H9 (cell line): Measurements from ENCODE around the gene UNC13C. TPM values are rescaled to one million over a fixed set of nuclear protein-coding genes. Genes with fewer than 3 reads are reported as not detected.

Source experiments
- DNase-seq: peaks from one replicate; pipeline ENCODE4 v3.0.0-alpha.2; 2017
- H2AFZ ChIP-seq: one replicate; pipeline ENCODE4 v1.6.1; 2013; ENCODE audit warnings: mild to moderate bottlenecking, low read length, control low read depth, moderate library complexity
- H2AK5ac ChIP-seq: 2 replicates; pipeline ENCODE4 v1.6.1; 2013; ENCODE audit warnings: low read length, control low read depth, mixed read lengths; ENCODE audit not compliant: insufficient read length
- H2BK120ac ChIP-seq: one replicate; pipeline ENCODE4 v1.6.1; 2013; ENCODE audit warnings: low read depth, mild to moderate bottlenecking, low read length, control low read depth, inconsistent platforms; ENCODE audit not compliant: poor library complexity, severe bottlenecking
- H2BK12ac ChIP-seq: 2 replicates; pipeline ENCODE4 v1.6.1; 2013; ENCODE audit warnings: low read length, control low read depth, mixed read lengths, low read depth; ENCODE audit not compliant: insufficient read length
- H2BK15ac ChIP-seq: 2 replicates; pipeline ENCODE4 v1.6.1; 2013; ENCODE audit warnings: low read depth, low read length, control low read depth
- H2BK20ac ChIP-seq: one replicate; pipeline ENCODE4 v1.6.1; 2013; ENCODE audit warnings: low read depth, mild to moderate bottlenecking, low read length, control low read depth, inconsistent platforms; ENCODE audit not compliant: poor library complexity, severe bottlenecking
- H2BK5ac ChIP-seq: 2 replicates; pipeline ENCODE4 v1.6.1; 2013; ENCODE audit warnings: low read length, control low read depth, mixed read lengths; ENCODE audit not compliant: insufficient read length
- H3K14ac ChIP-seq: 2 replicates; pipeline ENCODE4 v1.6.1; 2013; ENCODE audit warnings: low read length, control low read depth; ENCODE audit not compliant: insufficient read depth
- H3K18ac ChIP-seq: 2 replicates; pipeline ENCODE4 v1.6.1; 2013; ENCODE audit warnings: low read depth, mild to moderate bottlenecking, mixed read lengths, low read length, control low read depth; ENCODE audit not compliant: insufficient read length
- H3K23ac ChIP-seq: 2 replicates; pipeline ENCODE4 v1.6.1; 2013; ENCODE audit warnings: low read length, control low read depth, mixed read lengths, low read depth; ENCODE audit not compliant: insufficient read length
- H3K23me2 ChIP-seq: 2 replicates; pipeline ENCODE4 v1.6.1; 2013; ENCODE audit warnings: low read depth, mild to moderate bottlenecking, mixed read lengths, low read length, control low read depth; ENCODE audit not compliant: insufficient read length, poor library complexity, severe bottlenecking
- H3K27ac ChIP-seq: 2 replicates; pipeline ENCODE4 v1.5.1; 2013; ENCODE audit warnings: low read length, control low read depth, mixed read lengths, low read depth; ENCODE audit not compliant: insufficient read length
- H3K27me3 ChIP-seq: 2 replicates; pipeline ENCODE4 v1.6.1; 2013; ENCODE audit warnings: low read length, control low read depth, inconsistent platforms; ENCODE audit not compliant: insufficient read depth
- H3K4ac ChIP-seq: 2 replicates; pipeline ENCODE4 v1.6.1; 2013; ENCODE audit warnings: low read depth, mild to moderate bottlenecking, control low read depth, inconsistent platforms, low read length, moderate library complexity
- H3K4me1 ChIP-seq: 2 replicates; pipeline ENCODE4 v1.6.1; 2013; ENCODE audit warnings: low read length, control low read depth, inconsistent platforms; ENCODE audit not compliant: insufficient read depth
- H3K4me2 ChIP-seq: 2 replicates; pipeline ENCODE4 v1.6.1; 2013; ENCODE audit warnings: low read length, control low read depth, mixed read lengths; ENCODE audit not compliant: insufficient read length, insufficient read depth
- H3K56ac ChIP-seq: 2 replicates; pipeline ENCODE4 v1.6.1; 2013; ENCODE audit warnings: low read depth, mild to moderate bottlenecking, mixed read lengths, low read length, control low read depth; ENCODE audit not compliant: insufficient read length
- H3K79me1 ChIP-seq: 2 replicates; pipeline ENCODE4 v1.6.1; 2013; ENCODE audit warnings: low read depth, mild to moderate bottlenecking, moderate library complexity, low read length, control low read depth, inconsistent platforms; ENCODE audit not compliant: insufficient read depth, poor library complexity, severe bottlenecking
- H3K79me2 ChIP-seq: 2 replicates; pipeline ENCODE4 v1.6.1; 2013; ENCODE audit warnings: low read length, control low read depth, inconsistent platforms; ENCODE audit not compliant: insufficient read depth
- H3K9ac ChIP-seq: 2 replicates; pipeline ENCODE4 v1.6.1; 2013; ENCODE audit warnings: low read length, control low read depth, mixed read lengths; ENCODE audit not compliant: insufficient read length; ENCODE audit errors: extremely low read depth
- H3K9me3 ChIP-seq: one replicate; pipeline ENCODE4 v1.6.1; 2013; ENCODE audit warnings: low read depth, low read length, inconsistent platforms; ENCODE audit not compliant: control insufficient read depth
- H3T11ph ChIP-seq: one replicate; pipeline ENCODE4 v1.6.1; 2013; ENCODE audit warnings: mild to moderate bottlenecking, low read length, control low read depth, inconsistent platforms
- H4K20me1 ChIP-seq: one replicate; pipeline ENCODE4 v1.6.1; 2013; ENCODE audit not compliant: control insufficient read depth, insufficient read length, insufficient read depth
- H4K5ac ChIP-seq: 2 replicates; pipeline ENCODE4 v1.6.1; 2013; ENCODE audit warnings: low read depth, mild to moderate bottlenecking, mixed read lengths, low read length, control low read depth; ENCODE audit not compliant: insufficient read length
- H4K8ac ChIP-seq: replicated peaks from 2 replicates; pipeline ENCODE4 v1.6.1; 2013; ENCODE audit warnings: low read length, control low read depth, mixed read lengths, low read depth; ENCODE audit not compliant: insufficient read length
- H4K91ac ChIP-seq: 2 replicates; pipeline ENCODE4 v1.6.1; 2013; ENCODE audit warnings: low read depth, mild to moderate bottlenecking, moderate library complexity, mixed read lengths, low read length, control low read depth; ENCODE audit not compliant: insufficient read length
- H3K27ac Mint-ChIP-seq, 3 experiments: 2 replicates in 2 of 3; 3 replicates in 1 of 3; pipeline ENCODE4 v1.8.0; 2020 to 2021; ENCODE audit warnings: mixed read lengths in 3 of 3, mild to moderate bottlenecking in 1 of 3, moderate library complexity in 1 of 3
- H3K27me3 Mint-ChIP-seq: 2 replicates; pipeline ENCODE4 v1.8.0; 2021; ENCODE audit warnings: low read depth, mild to moderate bottlenecking, moderate library complexity, mixed read lengths
- H3K36me3 Mint-ChIP-seq, 3 experiments: 2 replicates in 2 of 3; 3 replicates in 1 of 3; pipeline ENCODE4 v1.8.0; 2020 to 2021; ENCODE audit warnings: low read depth in 3 of 3, mixed read lengths in 3 of 3; ENCODE audit not compliant: insufficient read depth in 1 of 3
- H3K4me1 Mint-ChIP-seq, 2 experiments: 2 replicates each; pipeline ENCODE4 v1.8.0; 2020; ENCODE audit warnings: mixed read lengths in 2 of 2
- H3K4me3 Mint-ChIP-seq, 2 experiments: 2 replicates in 1 of 2; 3 replicates in 1 of 2; pipeline ENCODE4 v1.8.0; 2020 to 2021; ENCODE audit warnings: mild to moderate bottlenecking in 2 of 2, mixed read lengths in 2 of 2, moderate library complexity in 1 of 2
- H3K9me3 Mint-ChIP-seq, 2 experiments: 2 replicates in 1 of 2; 3 replicates in 1 of 2; pipeline ENCODE4 v1.8.0; 2020; ENCODE audit warnings: mild to moderate bottlenecking in 2 of 2, mixed read lengths in 2 of 2, moderate library complexity in 1 of 2
- WGBS: extraction: QIAGEN DNeasy Blood & Tissue Kit; methylation state at CpG from one replicate; pipeline ENCODE4 v1.1.7; 2013; ENCODE audit warnings: missing lambda C conversion rate, low lambda C conversion rate, mixed read lengths; ENCODE audit not compliant: insufficient read length; ENCODE audit errors: extremely low coverage; 5-methylcytosine and 5-hydroxymethylcytosine counted together
- total RNA-seq: library from RNA; stranded (reverse); gene quantifications from 2 replicates; pipeline ENCODE4 v1.2.1, GENCODE V29; 2021
- TF ChIP-seq, protein P1 (sequence below): fragments of 200-600 bp; sonication (generic); conservative IDR thresholded peaks from 3 replicates; pipeline ENCODE4 v1.8.0; 2021; ENCODE audit warnings: antibody characterized with exemption, mild to moderate bottlenecking

UNC13C gene
- total RNA-seq, 1 experiment from 2014 or later: 0.02 TPM

DNA sequence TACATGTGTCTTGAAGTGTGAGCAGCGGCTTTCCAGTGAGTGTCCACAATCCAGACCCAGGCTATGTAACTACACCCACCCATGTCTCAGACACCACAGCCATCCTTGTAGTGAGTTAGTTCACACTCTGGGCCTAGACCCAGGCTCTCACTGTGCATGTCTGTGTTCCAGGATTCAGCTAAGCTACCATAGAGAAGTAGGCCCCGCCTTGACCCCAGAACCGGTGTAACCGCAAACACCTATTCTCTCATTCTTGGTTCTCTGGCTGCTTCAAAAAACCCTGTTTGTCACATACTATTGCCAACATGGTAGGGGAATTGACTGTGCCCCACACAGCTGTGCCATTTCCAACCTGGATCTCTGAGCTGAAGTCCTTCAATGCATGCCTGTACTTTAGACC, 657.9 kb downstream of the UNC13C start:
- Histone ChIP-seq H3K27ac (no peak overlapping the region), H4K91ac (no peak overlapping the region), H3K4me2 (no peak overlapping the region), H4K5ac (no peak overlapping the region), H4K20me1 (no peaks in the 10 kb centered on the region), H3K9ac (no peak overlapping the region), H4K8ac (no peak overlapping the region), H2AFZ (no peak overlapping the region), H3K4ac (no peak overlapping the region), H3K18ac (no peak overlapping the region), H2AK5ac (no peak overlapping the region), H3K14ac (no peak overlapping the region), H2BK5ac (no peak overlapping the region), H3K79me1 (no peaks in the 10 kb centered on the region), H3T11ph (no peak overlapping the region), H3K27me3 (no peaks in the 10 kb centered on the region), H3K79me2 (no peaks in the 10 kb centered on the region), H3K4me1 (no peaks in the 10 kb centered on the region), H3K56ac (no peak overlapping the region), H3K23me2 (no peaks in the 10 kb centered on the region), H3K23ac (no peak overlapping the region), H3K9me3 (no peaks in the 10 kb centered on the region), H2BK12ac (no peak overlapping the region), H2BK15ac (no peak overlapping the region), H2BK20ac (no peak overlapping the region), H2BK120ac (no peak overlapping the region)
- Mint-ChIP-seq H3K4me1 (peaks cover 0 to 7% of the 10 kb centered on the region in 2 experiments; a peak in 1 of 4 replicates), H3K9me3 (peaks cover 2 to 5% of the 10 kb centered on the region in 2 experiments; a peak in 2 of 5 replicates), H3K27me3 (no peaks in the 10 kb centered on the region; the same call in 1 of the 2 replicates), H3K36me3 (no peaks in the 10 kb centered on the region), H3K4me3 (no peak overlapping the region), H3K27ac (peak overlapping the region in 1 of 3 experiments; percentile 16; a peak in 1 of 7 replicates)
- TF ChIP-seq, protein P1, sequence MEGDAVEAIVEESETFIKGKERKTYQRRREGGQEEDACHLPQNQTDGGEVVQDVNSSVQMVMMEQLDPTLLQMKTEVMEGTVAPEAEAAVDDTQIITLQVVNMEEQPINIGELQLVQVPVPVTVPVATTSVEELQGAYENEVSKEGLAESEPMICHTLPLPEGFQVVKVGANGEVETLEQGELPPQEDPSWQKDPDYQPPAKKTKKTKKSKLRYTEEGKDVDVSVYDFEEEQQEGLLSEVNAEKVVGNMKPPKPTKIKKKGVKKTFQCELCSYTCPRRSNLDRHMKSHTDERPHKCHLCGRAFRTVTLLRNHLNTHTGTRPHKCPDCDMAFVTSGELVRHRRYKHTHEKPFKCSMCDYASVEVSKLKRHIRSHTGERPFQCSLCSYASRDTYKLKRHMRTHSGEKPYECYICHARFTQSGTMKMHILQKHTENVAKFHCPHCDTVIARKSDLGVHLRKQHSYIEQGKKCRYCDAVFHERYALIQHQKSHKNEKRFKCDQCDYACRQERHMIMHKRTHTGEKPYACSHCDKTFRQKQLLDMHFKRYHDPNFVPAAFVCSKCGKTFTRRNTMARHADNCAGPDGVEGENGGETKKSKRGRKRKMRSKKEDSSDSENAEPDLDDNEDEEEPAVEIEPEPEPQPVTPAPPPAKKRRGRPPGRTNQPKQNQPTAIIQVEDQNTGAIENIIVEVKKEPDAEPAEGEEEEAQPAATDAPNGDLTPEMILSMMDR: no peak
- no CpG with 5 or more reads among the region's 4 CpGs for WGBS
- no peak for DNase-seq
